ENCODE data around the gene PIM2.

Gene PIM2

GRCh38 chrX:48935301-48935670 lies 16.5 kb upstream of the PIM2 start:
- DNase-seq (ENCODE audit: low spot score), result no peak

- DNase-seq (ENCODE audit: low spot score), result no peak
Measured at GRCh38 chrX:48934581-48935300, 15.9 kb upstream of the PIM2 start.

- DNase-seq (ENCODE audit: low spot score), result no peak
Measured at GRCh38 chrX:48933757-48934156, 14.9 kb upstream of the PIM2 start.

GRCh38 chrX:48927736-48928382 lies 9.0 kb upstream of the PIM2 start:
- DNase-seq (ENCODE audit: low spot score), result no peak

- no peak for DNase-seq (ENCODE audit: low spot score)
Measured at GRCh38 chrX:48927123-48927522, 8.3 kb upstream of the PIM2 start.

- DNase-seq (ENCODE audit: low spot score), result no peak
Measured at GRCh38 chrX:48924270-48924669, 5.4 kb upstream of the PIM2 start.

GRCh38 chrX:48923771-48924170 lies 4.9 kb upstream of the PIM2 start:
- no peak for DNase-seq (ENCODE audit: low spot score)

GRCh38 chrX:48920718-48921104 lies 1.9 kb upstream of the PIM2 start:
- no peak for DNase-seq (ENCODE audit: low spot score)

GRCh38 chrX:48919947-48920717 lies 1.3 kb upstream of the PIM2 start:
- DNase-seq (ENCODE audit: low spot score), result no peak

- DNase-seq (ENCODE audit: low spot score), result no peak
Measured at GRCh38 chrX:48919360-48919841, 577 bp upstream of the PIM2 start.

- DNase-seq (ENCODE audit: low spot score), result no peak
Measured at GRCh38 chrX:48918301-48918642, 552 bp downstream of the PIM2 start.

GRCh38 chrX:48917139-48918001 lies 1.5 kb downstream of the PIM2 start:
- DNase-seq (ENCODE audit: low spot score), result peak; percentile 86

GRCh38 chrX:48914593-48915493 lies 4.0 kb downstream of the PIM2 start:
- DNase-seq (ENCODE audit: low spot score), result no peak

GRCh38 chrX:48913605-48914366 lies 5.0 kb downstream of the PIM2 start:
- DNase-seq (ENCODE audit: low spot score), result no peak

- DNase-seq (ENCODE audit: low spot score), result peak; percentile 81
Measured at GRCh38 chrX:48911412-48912182, 7.2 kb downstream of the PIM2 start, which contains the start of gene SLC35A2. TSS of gene SLC35A2 (minus strand) at chrX:48911646. CDS start at chrX:48911636, 10 bp downstream.

GRCh38 chrX:48910926-48911411 lies 7.9 kb downstream of the PIM2 start:
- DNase-seq (ENCODE audit: low spot score), result no peak

GRCh38 chrX:48909703-48910294 lies 9.0 kb downstream of the PIM2 start:
- no peak for DNase-seq (ENCODE audit: low spot score)

GRCh38 chrX:48908600-48908999 lies 10.2 kb downstream of the PIM2 start:
- DNase-seq (ENCODE audit: low spot score), result no peak
